Right atrium auricular region (tissue), 2 donors: ENCODE measurements around the gene PCID2. TPM values are rescaled to one million over a fixed set of nuclear protein-coding genes. Genes with fewer than 3 reads are reported as not detected.
A peak's percentile ranks its signal among the peaks of the same experiment; 100 is the strongest.

Experiments
- DNase-seq: peaks from one replicate; pipeline ENCODE4 v3.0.0-alpha.2; 2019; ENCODE audit warnings: low spot score
- H3K27ac ChIP-seq, 2 donors: fragments of 200-600 bp; sonication (generic); 1 replicate in 1 of 2; 2 replicates in 1 of 2; pipeline ENCODE4 v1.5.1; 2016 to 2019
- H3K27me3 ChIP-seq, 2 donors: fragments of 200-600 bp; sonication (generic); one replicate each; pipeline versions ENCODE4 v1.5.1 to v1.6.0; 2017 to 2019
- H3K36me3 ChIP-seq: fragments of 200-600 bp; sonication (generic); one replicate; pipeline ENCODE4 v1.5.1; 2016
- H3K4me1 ChIP-seq, 2 donors: fragments of 200-600 bp; sonication (generic); one replicate each; pipeline versions ENCODE4 v1.5.1 to v1.6.0; 2017 to 2019
- H3K4me3 ChIP-seq, 2 donors: fragments of 200-600 bp; sonication (generic); 1 replicate in 1 of 2; 2 replicates in 1 of 2; pipeline ENCODE4 v1.5.1; 2017 to 2019; ENCODE audit warnings: mild to moderate bottlenecking in 1 of 2, moderate library complexity in 1 of 2
- H3K9me3 ChIP-seq, 2 donors: fragments of 200-600 bp; sonication (generic); one replicate each; pipeline ENCODE4 v1.5.1; 2019
- CTCF ChIP-seq, 2 donors: fragments of 200-600 bp; sonication (generic); IDR thresholded peaks; one replicate each; pipeline ENCODE4 v1.5.1; 2019; ENCODE audit warnings: antibody characterized with exemption in 2 of 2
- total RNA-seq, 2 donors: library from RNA; depleted of rRNA; stranded (reverse); fragments of >200 nt; gene quantifications; one replicate each; pipeline ENCODE4 v1.1.0, GENCODE V29; 2016

The PCID2 gene
- total RNA-seq, 2 donors from 2014 or later, result 34.8 to 44.4 TPM

GRCh38 chr13:113209336-113209758 lies 878 bp upstream of the PCID2 start, which contains the start of gene CUL4A:
Gene CUL4A, plus strand, starts transcription at chr13:113209613. Its CDS starts 15 bp downstream, at chr13:113209628.
- peak within 1 kb of the TSS; percentile 99 to 100 for H3K27ac ChIP-seq
- H3K4me1 ChIP-seq, result peaks cover 0 to 68% of the 10 kb centered on the region in 2 donors
- H3K4me3 ChIP-seq, result peak within 1 kb of the TSS; percentile 61 to 98
- peaks cover 4% of the 10 kb centered on the region for H3K36me3 ChIP-seq
- TF ChIP-seq CTCF (IDR thresholded peaks at IDR 0.05), result no peak
- DNase-seq, result peak; percentile 70
- no peaks in the 10 kb centered on the region for H3K9me3 ChIP-seq
- H3K27me3 ChIP-seq, result no peaks in the 10 kb centered on the region

- DNase-seq, result no peak
- no peak for TF ChIP-seq CTCF (IDR thresholded peaks at IDR 0.05)
- no peaks in the 10 kb centered on the region for H3K27me3 ChIP-seq
- H3K4me1 ChIP-seq, result peaks cover 0 to 71% of the 10 kb centered on the region in 2 donors
- no peaks in the 10 kb centered on the region for H3K9me3 ChIP-seq
- peak overlapping the region; percentile 99 to 100 for H3K27ac ChIP-seq
- H3K36me3 ChIP-seq, result peaks cover 4% of the 10 kb centered on the region
- H3K4me3 ChIP-seq, result peak overlapping the region; percentile 61 to 98
Observed at GRCh38 chr13:113207890-113208420, 514 bp downstream of the PCID2 start.

- Histone ChIP-seq H3K36me3 (peaks cover 4% of the 10 kb centered on the region), H3K4me3 (peak overlapping the region; percentile 61 to 98), H3K27me3 (no peaks in the 10 kb centered on the region), H3K9me3 (no peaks in the 10 kb centered on the region), H3K27ac (peak overlapping the region; percentile 99 to 100), H3K4me1 (peaks cover 0 to 72% of the 10 kb centered on the region in 2 donors)
- TF ChIP-seq CTCF (IDR thresholded peaks at IDR 0.05), result no peak
- no peak for DNase-seq
Observed at GRCh38 chr13:113207460-113207859, 1.0 kb downstream of the PCID2 start.

- H3K4me1 ChIP-seq, result peaks cover 0 to 62% of the 10 kb centered on the region in 2 donors
- no peaks in the 10 kb centered on the region for H3K27me3 ChIP-seq
- TF ChIP-seq CTCF (IDR thresholded peaks at IDR 0.05), result no peak
- H3K36me3 ChIP-seq, result no peaks in the 10 kb centered on the region
- H3K27ac ChIP-seq, result no peak overlapping the region
- no peaks in the 10 kb centered on the region for H3K9me3 ChIP-seq
- no peak for DNase-seq
- no peak overlapping the region for H3K4me3 ChIP-seq
Observed at GRCh38 chr13:113205428-113205931, 3.0 kb downstream of the PCID2 start.

GRCh38 chr13:113204378-113204734 lies 4.1 kb downstream of the PCID2 start:
- Histone ChIP-seq H3K4me1 (peaks cover 0 to 58% of the 10 kb centered on the region in 2 donors), H3K9me3 (no peaks in the 10 kb centered on the region), H3K27me3 (no peaks in the 10 kb centered on the region), H3K4me3 (no peak overlapping the region), H3K27ac (peak overlapping the region; percentile 70 to 75), H3K36me3 (peaks cover 6% of the 10 kb centered on the region)
- no peak for DNase-seq
- no peak for TF ChIP-seq CTCF (IDR thresholded peaks at IDR 0.05)
